ENCODE data around the gene WRNIP1.

- TF ChIP-seq POLR2A (IDR thresholded peaks at IDR 0.05) = no peak
- TF ChIP-seq CTCF (IDR thresholded peaks at IDR 0.05) = no peak
- no peak for TF ChIP-seq POLR2AphosphoS5 (IDR thresholded peaks at IDR 0.05)
- no peak for TF ChIP-seq EP300 (IDR thresholded peaks at IDR 0.05)
Measured at GRCh38 chr6:2716936-2717700, 48.1 kb upstream of the WRNIP1 start.

Measured in sigmoid colon (tissue), 4 donors.